T47D (cell line): Measurements from ENCODE around the gene CYP1A2.

Experiments
- DNase-seq, 2 experiments: peaks; one replicate each; pipeline versions ENCODE4 v3.0.0 to v3.0.0-alpha.2; 2011 to 2012; ENCODE audit warnings: low read depth in 1 of 2, low spot score in 1 of 2
- JUND ChIP-seq: IDR thresholded peaks from 2 replicates; pipeline ENCODE4 v1.6.1; 2012; ENCODE audit warnings: low read depth
- in situ Hi-C: cut with HindIII; loops from 2 replicates; pipeline ENCODE4 v1.10.0; 2016; ENCODE audit warnings: low sequenced_read_pairs, low pct_unique_long_range_greater_than_20kb

Gene CYP1A2, protein sequence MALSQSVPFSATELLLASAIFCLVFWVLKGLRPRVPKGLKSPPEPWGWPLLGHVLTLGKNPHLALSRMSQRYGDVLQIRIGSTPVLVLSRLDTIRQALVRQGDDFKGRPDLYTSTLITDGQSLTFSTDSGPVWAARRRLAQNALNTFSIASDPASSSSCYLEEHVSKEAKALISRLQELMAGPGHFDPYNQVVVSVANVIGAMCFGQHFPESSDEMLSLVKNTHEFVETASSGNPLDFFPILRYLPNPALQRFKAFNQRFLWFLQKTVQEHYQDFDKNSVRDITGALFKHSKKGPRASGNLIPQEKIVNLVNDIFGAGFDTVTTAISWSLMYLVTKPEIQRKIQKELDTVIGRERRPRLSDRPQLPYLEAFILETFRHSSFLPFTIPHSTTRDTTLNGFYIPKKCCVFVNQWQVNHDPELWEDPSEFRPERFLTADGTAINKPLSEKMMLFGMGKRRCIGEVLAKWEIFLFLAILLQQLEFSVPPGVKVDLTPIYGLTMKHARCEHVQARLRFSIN

GRCh38 chr15:74748322-74748946 lies at the start of gene CYP1A2:
Gene CYP1A2 (plus strand): TSS chr15:74748845. CDS start chr15:74749739, 894 bp downstream.
- no peak for TF ChIP-seq JUND
- in situ Hi-C loops = no loop called here
- no peak for DNase-seq

GRCh38 chr15:74709011-74709410 lies 39.6 kb upstream of the CYP1A2 start:
- DNase-seq = no peak
- in situ Hi-C loops = no loop called here
- TF ChIP-seq JUND = no peak

- no peak for DNase-seq
- in situ Hi-C loops = no loop called here
- no peak for TF ChIP-seq JUND
These were observed 38.8 kb upstream of the CYP1A2 start for GRCh38 chr15:74709892-74710291.

- in situ Hi-C loops = no loop called here
- DNase-seq = no peak
- no peak for TF ChIP-seq JUND
These were observed 38.1 kb upstream of the CYP1A2 start for GRCh38 chr15:74710319-74711094.

DNA sequence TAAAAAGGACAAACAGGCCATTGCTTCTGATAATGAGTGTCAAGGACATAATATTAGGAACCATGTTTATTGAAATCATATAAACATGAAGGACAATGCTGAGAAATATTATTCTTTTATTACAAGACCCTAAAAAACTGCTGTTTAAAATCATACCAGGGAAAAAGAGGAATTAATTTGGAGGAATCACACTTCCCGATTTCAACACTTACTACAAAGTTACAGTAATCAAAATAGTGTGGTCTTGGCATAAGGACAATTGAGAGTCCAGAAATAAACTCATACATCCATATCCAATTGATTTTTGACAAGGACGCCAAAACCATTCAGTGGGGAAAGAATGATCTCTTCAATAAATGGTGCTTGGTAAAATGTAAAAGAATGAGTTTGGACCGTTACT lies 36.3 kb upstream of the CYP1A2 start:
- in situ Hi-C loops = no loop called here
- DNase-seq = no peak
- no peak for TF ChIP-seq JUND

DNA sequence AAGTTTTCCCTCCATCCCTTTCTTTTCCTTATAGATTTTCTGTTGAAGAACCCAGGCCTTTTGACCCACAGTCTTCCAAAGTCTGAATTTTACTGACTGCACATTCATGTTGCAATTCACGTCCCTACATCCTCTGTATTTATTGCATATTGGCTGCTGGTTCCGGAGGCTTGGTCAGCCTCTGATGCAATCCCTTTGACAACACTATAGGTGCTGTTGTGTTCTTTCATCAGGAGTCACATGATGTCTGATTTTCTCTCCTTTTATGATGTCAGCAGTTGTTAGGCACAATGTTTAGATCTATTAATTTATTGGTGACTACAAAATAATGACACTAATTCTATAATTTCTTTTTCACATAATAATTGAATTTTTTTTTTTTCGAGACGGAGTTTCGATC lies 32.0 kb upstream of the CYP1A2 start:
- DNase-seq = no peak
- TF ChIP-seq JUND = no peak
- in situ Hi-C loops = no loop called here

- no peak for TF ChIP-seq JUND
- in situ Hi-C loops = no loop called here
- no peak for DNase-seq
These were observed 26.1 kb upstream of the CYP1A2 start for GRCh38 chr15:74722591-74722990.

- no peak for DNase-seq
- in situ Hi-C loops = no loop called here
- TF ChIP-seq JUND = no peak
These were observed 25.5 kb upstream of the CYP1A2 start for GRCh38 chr15:74723187-74723586.

- in situ Hi-C loops = no loop called here
- TF ChIP-seq JUND = peak; percentile 69; the same call in 1 of the 2 replicates
- DNase-seq = peak; percentile 87 to 90
These were observed 24.8 kb upstream of the CYP1A2 start for GRCh38 chr15:74723754-74724334.

GRCh38 chr15:74724570-74725224 lies 23.9 kb upstream of the CYP1A2 start:
- in situ Hi-C loops = no loop called here
- TF ChIP-seq JUND = no peak
- peak in 1 of 2 experiments; percentile 25 for DNase-seq

DNA sequence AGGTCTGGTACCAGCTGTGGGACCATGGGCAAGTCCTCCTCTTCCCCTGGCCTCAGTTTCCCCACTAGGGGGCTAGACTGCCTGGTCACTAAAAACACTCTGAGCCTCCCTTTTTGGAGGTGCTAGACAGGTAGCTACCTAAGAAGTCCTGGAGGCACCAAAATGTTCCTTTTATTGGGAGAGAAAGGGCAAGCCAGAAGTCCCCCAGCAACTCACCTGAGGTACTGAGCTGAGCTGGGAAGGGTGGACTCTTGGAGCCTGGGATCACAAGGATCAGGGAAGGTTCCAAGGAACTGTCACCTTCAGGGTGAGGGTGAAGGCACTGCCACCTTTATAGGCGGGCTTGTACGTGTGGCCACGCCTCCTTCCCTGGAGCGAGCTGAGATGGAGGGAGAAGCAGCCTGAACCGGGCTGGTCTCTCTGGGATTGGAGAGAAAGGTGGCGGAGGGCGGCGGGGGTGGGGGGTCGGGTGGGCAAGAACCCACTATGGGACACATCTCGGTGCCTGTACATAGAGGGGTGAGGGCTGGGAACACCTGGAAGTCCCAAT lies 23.3 kb upstream of the CYP1A2 start, which contains the start of gene CYP1A1:
Gene CYP1A1, minus strand, starts transcription at position 304 of the 550 bp plus-strand sequence. CDS start 2,431 bp downstream, outside the sequence.
- in situ Hi-C loops = no loop called here
- peak; percentile 67 to 83 for DNase-seq

More for the DNA sequence above, 23.3 kb upstream of the CYP1A2 start, which contains the start of gene CYP1A1:
- no peak for TF ChIP-seq JUND
